HG02759 (cell line): Measurements from ENCODE around the gene RECQL5.

Experiments
- ATAC-seq: cut with Tn5 transposase; IDR thresholded peaks from one replicate; pipeline ENCODE4 v1.9.1; 2021; ENCODE audit warnings: mild to moderate bottlenecking, moderate library complexity; ENCODE audit not compliant: unreplicated experiment

Gene RECQL5

DNA sequence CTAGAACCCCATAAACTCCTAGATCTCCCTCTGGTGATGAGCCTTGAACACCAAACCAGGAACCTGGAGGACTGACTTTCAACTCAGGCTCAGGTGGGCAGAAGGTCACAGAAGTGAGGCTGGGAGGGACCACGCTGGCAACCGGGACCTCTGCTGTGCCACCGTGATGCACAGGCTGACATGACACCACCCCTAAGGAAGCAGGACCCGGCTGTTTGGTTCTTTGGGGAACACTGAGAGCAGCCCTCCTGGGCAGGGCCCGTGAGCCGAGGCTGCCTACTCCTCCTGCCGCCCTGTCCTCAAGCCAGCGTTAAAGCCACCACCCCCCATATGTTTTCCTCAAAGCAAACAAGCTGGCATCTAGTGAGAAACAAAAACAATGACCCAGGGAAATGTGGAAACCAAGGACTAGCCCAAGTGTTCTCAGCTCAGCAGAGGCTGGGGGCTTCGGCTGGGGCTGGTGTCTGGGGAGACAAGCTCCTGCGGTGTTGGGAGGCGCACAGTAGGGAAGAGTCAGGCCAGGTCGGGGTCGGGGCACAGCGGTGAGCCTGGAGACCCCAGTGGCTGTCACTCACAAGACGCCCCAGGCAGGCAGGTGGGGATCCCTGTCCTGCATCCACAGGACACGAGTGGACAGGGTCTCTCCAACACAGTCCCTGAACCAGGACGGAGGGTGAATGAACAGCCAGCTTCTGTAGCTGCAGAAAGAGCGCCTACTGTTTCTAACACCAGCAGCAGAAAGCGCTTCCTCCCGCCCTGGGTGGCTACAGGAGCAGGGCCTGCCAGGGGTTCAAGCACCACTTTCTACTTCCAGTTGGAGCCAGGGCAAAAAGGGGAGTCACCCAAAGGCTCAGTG is 32.0 kb downstream of the RECQL5 start:
- no peak for ATAC-seq

DNA sequence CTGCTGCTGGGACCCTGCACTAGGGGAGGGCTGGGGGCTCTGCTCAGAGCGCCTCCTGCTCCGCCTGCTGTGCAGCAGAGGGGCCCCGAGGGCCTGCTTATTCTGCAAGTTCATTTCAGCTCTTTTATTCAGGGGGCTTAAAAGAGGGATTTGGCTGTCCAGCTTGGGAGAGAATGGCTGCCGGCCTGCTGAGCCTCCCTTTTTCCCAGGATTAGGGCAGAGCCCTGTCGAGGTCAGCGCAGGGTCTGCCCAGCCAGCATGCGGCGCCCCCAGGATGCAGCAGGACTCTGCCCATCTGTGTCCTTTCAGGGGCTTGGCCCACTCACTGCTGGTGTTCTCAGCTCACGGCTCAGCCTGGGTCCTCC is 32.6 kb downstream of the RECQL5 start:
- no peak for ATAC-seq

DNA sequence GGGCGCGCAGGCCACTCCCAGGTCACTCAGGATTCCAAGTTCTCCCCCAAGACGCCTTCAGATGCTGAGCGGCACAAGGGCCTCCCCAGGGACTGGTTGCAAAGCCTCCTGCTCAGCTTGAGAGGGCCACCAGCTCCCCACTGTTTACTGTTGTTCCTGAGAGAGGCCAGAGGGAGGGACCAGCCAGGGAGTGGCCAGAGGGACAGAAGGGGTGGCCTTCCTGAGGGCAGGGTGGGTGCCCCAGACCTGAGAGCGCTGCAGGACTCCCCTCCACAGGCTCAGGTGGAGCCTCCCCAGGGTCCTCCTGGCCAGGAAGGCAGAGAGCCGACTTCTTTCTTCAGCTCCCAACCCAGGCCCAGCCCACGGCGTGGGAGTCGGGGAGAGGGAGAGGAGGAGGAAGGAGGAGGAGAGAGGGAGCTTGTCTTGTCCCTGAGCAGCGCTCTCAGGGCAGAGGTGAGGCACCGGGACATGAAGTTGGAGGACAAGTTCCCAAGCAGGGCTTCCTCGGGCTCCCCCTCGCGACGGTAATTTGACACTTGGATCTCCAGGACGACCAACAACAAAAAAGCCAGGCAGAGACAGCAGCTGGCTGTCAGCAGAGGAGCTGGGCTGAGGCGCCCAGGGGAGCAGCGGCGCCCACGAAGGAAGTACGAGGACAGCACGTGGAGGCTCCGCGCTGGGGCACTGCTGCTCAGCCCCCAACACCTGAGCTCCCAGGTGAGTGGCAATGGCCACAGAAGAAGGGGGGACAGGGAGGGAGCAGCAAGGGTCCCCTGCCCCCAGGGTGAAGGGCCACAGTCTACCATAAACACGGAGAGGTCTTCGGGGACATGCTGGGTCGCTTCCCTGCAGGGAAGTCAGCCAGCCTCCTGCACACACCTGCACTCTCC is 33.2 kb downstream of the RECQL5 start:
- peak; percentile 46 for ATAC-seq

DNA sequence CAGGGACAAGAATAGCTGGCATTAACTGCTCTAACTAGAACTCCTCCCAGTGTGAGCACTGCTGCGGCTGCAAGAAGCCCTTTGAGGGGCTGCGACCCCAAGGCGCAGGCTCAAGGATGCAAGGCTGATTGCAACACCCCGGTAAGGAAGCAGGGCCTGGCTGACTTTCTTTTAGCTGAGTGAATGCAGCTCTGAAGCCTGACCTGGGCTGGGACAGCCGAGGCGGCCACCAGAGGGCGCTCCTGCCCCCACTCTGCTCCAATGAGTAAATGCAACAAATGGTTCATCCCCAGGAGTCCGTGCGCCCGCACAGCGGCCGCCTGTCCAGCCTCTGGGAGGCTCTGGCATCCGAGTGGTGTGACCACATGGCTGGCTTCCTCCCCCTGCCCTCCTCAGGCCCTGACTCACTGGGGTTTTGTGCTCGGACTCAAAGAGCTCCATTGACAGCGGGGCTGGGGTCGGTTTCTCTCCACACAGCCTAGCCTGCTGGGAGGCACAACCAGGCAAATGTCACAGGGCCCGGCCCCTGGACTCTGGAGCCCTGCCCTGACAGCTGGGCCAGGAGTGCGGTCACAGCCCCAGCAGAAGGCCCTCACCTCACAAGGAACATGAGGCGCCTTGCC is 34.0 kb downstream of the RECQL5 start, which contains the start of gene SMIM5:
TSS of gene SMIM5 (plus strand) at position 572 of the 623 bp plus-strand sequence. CDS start 6,768 bp downstream, outside the sequence.
- ATAC-seq: peak; percentile 60

DNA sequence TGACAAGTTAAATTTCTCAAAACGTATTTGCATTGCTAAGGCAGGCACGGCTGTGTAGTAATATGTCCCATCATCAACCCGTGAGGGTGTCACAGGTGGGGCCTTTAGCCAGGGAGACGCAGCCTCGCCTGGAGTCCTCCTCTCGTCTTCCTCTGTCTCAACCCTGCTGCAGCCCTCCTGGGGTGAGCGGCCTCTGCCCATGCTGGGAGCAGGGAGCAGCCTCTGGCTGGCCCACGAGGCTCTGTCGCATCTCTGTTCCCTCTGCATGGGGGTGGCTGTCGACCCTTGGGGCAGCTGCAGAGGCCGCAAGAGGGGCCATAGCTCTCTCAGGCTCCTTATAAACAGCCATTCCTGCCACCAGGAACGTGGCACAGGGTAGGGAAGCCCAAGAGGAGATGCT is 34.5 kb downstream of the RECQL5 start:
- no peak for ATAC-seq

DNA sequence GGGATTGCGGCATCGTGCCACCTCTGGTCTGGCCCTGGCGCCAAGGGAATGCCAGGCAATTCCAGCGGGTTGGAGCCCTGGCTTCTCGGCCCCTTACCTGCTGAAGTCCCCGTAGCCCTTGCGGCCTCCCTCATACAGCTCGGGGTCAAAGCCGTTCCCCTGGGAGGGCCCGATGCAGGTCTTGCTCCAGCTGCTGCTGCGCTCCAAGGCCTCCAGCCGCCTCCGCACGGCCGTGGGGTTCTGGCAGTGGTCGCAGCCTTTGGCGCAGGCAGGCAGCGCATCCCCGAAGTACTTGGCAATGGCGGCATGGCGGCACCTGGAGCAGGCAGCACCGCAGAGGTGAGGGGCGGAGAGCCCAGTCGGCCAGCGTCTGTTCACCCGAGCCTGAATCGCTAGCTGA is 35.6 kb downstream of the RECQL5 start:
- no peak for ATAC-seq

DNA sequence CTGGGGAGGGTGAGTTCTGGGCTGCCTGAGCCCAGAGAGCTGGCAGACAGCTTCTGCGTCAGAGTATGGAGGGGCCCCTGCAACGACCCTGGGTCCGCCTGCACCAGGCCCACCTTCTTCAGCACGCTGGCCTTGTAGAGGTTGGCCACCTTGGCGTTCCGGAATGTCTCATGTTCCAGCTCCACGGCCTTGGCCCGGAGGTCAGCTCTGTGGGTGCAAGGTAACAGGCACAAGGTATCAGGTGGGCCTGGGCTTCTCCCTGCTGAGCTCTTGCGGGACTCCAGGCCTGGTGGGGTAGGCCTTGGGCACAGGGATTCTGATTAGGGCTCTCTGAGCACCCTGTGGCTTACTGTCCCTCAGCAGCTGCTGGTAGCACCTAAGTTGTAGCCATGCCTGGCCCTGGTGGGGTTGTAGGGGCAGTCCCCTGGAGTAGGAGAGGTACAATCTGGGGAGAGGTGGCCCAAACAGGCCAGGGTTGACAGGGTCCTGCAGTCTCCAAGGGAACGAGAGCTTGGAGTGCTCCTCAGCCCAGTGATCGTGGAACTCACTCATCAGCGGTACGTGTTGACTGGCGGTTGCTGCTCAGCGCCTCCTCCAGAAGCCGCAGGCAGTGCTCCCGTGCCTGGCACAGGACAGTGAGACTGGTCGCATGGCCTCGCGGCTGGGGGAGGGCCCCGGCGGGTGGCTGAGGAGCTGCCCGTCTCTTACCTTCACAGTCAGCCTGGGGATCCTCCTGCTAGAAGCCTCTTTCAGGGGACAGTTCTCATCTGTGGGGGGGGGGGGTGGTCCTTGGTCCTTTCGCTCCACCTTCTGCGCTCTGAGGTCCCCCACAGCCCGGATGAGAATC is 36.7 kb downstream of the RECQL5 start:
- ATAC-seq: no peak

DNA sequence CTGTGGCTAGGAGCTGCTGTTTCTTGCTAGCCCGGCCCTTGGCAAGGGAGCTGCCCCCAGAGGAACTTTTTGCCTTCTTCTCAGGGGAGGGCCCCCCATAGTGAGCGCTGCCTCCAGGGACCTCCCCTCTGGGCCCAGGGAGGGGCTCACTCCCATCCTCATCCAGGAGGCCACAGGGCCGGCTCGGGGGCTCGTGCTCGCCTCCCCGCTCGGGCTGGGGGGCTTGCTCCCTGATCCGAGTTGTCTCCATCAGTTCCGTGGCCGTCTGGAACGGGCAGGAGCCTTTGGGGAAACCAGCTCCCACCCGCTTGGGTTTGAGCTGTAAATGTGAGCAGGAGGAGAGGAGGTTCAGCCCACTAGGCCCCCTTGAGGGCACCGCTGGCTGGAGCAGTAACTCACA is 37.8 kb downstream of the RECQL5 start:
- ATAC-seq: no peak

DNA sequence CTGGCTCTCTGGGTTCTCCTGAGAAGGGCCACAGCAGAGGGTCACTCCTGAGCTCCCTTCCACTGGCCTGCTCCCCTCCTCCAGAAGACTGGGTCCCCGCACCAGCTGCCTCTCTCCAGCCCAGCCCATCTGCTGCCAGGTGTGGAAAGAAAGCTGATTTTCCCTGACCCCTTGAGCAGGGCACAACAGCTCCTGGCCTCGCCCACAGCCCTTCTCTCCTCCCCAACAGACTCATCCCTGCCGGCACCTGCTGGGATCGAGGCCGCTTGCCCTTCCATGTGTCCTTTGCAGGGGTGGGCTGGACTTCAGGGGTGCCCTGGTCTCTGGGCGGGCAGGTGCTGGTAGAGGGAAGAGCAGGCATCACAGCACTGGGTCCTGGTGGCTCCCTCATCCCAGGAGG is 38.5 kb downstream of the RECQL5 start:
- no peak for ATAC-seq

DNA sequence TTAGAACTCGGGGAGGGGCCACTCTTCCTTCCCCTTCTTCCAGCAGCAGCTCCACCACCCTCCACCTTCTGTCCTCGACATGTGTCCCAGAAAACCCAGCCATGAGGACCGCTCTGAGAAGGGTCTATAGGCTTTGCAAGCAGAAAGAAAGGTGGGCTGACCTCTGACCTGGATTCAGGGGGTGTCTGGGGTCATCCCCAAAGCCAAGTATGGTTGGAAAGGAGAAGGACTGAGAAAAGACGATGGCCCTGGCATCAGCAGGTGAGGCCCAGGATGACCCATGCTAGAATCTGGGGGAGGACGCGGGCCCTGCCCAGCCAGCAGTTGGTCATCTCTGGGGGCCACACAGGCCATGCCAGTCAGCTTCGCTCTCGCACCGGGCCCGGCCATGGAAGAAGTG is 39.9 kb downstream of the RECQL5 start:
- ATAC-seq: no peak

DNA sequence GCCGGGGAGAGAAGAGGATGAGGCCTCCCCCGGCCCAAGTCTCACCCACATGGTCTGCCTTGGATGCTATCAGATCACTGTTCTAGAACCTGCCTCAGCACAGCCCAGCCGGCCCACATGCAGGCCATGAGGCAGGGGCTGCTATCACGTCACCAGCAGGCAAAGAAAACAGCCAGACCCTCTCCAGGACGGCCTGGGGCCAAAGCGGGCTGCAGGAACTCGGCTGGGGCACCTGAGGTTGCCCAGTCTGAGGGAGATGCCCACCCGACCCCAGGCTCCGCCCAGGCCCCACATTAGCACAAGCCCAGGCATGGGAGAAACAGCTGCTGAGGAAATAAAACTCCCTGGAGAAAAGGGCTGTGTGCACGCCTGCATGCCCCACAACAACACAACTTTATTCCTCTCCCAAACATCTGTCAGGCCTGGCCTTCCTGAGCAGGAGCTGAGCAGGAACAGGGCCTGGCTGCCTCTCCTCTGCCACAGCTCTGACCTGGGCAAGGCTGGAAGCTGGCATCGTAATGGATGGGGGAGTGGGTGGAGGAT is 40.4 kb downstream of the RECQL5 start:
- ATAC-seq: no peak

DNA sequence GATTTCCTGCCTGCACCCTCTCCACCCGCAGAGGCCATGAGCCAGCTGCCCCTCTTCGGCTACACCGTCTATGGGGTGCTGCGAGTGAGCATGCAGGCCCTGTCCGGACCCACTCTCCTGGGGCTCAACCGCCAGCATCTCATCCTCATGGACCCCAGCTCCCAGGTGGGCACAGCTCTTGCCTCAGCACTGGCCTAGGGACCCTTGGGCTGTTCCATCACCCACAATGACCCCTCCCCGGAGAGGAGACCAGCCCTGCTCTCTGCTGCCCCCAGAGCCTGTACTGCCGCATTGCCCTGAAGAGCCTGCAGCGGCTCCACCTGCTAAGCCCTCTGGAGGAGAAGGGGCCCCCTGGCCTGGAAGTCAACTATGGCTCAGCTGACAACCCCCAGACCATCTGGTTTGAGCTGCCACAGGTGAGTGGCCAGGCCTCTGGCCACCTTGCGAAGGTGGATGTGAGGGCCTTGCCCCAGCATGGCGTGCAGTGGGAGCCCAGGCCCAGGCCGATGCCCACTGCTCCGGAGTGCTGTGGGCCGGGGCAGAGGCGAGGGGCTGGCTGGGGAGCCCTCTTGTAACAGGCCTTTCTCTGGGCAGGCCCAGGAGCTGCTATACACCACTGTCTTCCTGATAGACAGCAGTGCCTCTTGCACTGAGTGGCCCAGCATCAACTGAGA is 41.0 kb downstream of the RECQL5 start:
- ATAC-seq: no peak

DNA sequence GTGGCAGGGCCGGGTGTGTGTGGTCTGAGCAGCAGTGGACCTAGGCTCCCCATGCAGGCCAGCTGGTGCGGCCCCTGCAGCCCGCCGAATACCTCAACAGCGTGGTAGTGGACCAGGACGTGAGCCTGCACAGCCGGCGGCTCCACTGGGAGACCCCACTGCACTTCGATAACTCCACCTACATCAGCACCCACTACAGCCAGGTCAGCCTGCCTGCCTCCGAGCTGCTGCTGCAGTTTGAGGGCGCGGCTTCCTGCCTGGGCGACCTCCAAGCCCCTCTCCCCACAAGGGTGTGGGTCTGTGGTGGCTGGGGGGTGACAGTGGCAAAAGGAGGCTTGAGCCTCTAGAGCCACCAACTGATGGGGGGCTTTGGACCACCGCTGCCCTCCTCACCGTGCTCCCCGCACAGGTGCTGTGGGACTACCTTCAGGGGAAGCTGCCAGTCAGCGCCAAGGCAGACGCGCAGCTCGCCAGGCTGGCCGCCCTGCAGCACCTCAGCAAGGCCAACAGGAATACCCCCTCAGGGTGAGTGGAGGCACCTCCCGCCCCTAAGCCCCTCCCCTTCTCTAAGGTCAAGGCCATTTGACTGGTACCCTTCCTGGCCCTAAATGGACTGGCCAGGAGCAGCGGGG is 42.1 kb downstream of the RECQL5 start:
- ATAC-seq: no peak

DNA sequence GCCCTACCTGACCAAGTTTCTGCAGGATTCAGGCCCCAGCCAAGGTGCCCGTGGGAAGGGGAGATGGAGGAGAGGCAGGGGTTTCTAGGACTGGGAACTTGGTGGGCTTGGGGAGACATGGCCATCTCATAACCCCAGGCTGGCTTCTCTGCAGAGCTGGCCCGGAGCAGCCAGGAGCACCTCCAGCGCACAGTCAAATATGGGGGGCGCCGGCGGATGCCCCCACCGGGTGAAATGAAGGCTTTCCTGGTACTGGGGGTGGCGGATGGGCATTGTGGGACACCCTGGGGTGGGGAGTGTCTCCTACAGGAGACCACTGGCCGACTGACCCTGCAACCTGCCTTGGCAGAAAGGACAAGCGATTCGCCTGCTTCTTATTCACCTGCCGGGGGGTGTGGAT is 42.9 kb downstream of the RECQL5 start:
- no peak for ATAC-seq

DNA sequence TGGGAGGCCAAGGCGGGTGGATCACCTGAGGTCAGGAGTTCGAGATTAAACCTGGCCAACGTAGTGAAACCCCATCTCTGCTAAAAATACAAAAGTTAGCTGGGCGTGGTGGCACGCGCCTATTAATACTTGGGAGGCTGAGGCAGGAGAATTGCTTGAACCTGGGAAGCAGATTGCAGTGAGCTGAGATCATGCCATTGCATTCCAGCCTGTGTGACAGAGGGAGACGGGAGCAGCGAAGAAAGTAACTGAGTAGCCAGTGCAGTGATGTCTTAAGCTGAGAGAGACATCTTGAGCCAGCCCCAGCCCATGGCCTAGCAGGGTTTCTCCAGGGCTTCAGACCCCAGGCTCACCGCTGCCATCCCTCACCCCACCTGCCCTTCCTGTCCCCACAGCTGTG is 43.6 kb downstream of the RECQL5 start:
- ATAC-seq: no peak

DNA sequence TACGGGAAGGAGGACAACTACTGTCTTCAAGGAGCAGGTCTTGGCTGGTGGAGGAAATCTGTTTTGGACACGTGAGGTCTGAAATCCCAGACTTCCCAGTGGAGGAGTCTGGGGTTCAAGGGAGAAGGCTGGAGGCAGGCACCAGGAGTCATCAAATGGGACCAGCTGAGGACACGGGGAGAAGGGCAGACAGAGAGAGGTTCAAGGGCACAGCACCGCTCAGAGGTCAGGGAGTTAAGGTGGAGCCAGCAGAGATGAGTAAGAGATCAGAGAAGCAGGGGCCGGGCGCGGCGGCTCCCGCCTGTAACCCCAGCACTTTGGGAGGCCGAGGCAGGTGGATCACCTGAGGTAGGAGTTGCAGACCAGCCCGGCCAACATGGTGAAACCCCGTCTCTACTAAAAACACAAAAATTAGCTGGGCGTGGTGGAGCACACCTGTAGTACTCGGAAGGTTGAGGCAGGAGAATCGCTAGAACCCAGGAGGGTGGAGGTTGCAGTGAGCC is 44.1 kb downstream of the RECQL5 start:
- ATAC-seq: no peak

DNA sequence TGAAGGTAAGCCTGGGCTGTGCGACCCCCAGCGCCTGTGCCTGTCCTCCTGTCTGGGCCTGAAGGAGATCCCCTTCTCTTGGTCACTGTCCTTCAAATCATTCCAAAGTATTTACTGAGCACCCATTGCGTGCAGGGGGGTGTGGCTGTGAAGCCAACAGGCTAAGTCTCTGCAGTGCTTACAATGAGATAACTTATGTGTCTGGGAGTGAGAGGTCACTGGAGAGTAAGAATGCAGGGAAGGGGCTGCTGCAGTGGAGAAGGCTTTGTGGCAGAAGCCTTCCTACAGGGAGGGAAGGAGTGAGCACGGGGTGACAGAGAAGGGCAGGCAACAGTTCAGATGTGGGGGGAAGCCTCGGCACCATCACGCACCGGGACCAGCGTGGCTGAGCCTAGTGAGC is 44.9 kb downstream of the RECQL5 start:
- ATAC-seq: no peak

DNA sequence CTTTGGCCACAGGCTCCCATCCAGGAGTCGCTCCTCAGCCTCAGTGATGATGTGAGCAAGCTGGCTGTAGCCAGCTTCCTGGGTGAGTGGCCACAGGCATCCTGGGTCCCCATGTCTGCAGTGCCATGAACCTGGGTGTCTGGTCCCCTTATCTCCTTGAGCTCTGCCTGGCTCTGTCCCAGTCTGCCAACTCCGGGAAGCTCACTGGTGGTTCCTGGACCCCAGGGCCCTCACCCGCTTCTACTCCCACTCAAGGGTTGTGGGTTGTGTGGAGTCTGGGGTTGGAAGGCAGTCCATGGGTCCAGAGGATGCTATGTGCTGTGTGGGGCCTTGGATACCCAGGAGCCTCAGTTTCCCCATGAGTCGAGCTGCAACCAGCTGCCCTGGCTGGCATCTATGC is 45.5 kb downstream of the RECQL5 start:
- ATAC-seq: no peak
